HEK293 (cell line): Measurements from ENCODE around the gene B4GALT2.

Experiments used
- REPIN1 ChIP-seq: fragments of 450-650 bp; formaldehyde crosslinking; IDR thresholded peaks from 2 replicates; pipeline ENCODE4 v1.5.1; 2017; ENCODE audit warnings: missing biosample characterization, missing genetic modification characterization, low read depth
- SETDB1 ChIP-seq: IDR thresholded peaks from one replicate; pipeline ENCODE4 v1.6.1; 2017; ENCODE audit warnings: mild to moderate bottlenecking, low read length, moderate library complexity, mixed read lengths; ENCODE audit not compliant: insufficient read length
- ZBTB1 ChIP-seq: fragments of 450-650 bp; formaldehyde crosslinking; IDR thresholded peaks from 2 replicates; pipeline ENCODE4 v1.5.1; 2016; ENCODE audit warnings: missing biosample characterization, missing genetic modification characterization
- ZNF114 ChIP-seq: fragments of 450-650 bp; formaldehyde crosslinking; IDR thresholded peaks from 2 replicates; pipeline ENCODE4 v1.5.0; 2017; ENCODE audit warnings: missing biosample characterization, missing genetic modification characterization
- ZNF121 ChIP-seq: fragments of 450-650 bp; formaldehyde crosslinking; IDR thresholded peaks from 2 replicates; pipeline ENCODE4 v1.5.1; 2016; ENCODE audit warnings: missing biosample characterization, missing genetic modification characterization
- ZNF791 ChIP-seq: fragments of 450-650 bp; formaldehyde crosslinking; IDR thresholded peaks from 2 replicates; pipeline ENCODE4 v1.5.1; 2016; ENCODE audit warnings: missing biosample characterization, missing genetic modification characterization
- TF ChIP-seq, protein P1 (sequence below): fragments of 450-650 bp; formaldehyde crosslinking; IDR thresholded peaks from 2 replicates; pipeline ENCODE4 v1.5.1; 2016; ENCODE audit warnings: missing biosample characterization, missing genetic modification characterization, low read depth
- TF ChIP-seq, protein P2 (sequence below): fragments of 450-650 bp; formaldehyde crosslinking; IDR thresholded peaks from 2 replicates; pipeline ENCODE4 v1.5.1; 2016; ENCODE audit warnings: missing biosample characterization, missing genetic modification characterization
- TF ChIP-seq, protein P3 (sequence below): fragments of 450-650 bp; formaldehyde crosslinking; IDR thresholded peaks from 2 replicates; pipeline ENCODE4 v1.5.1; 2016; ENCODE audit warnings: missing biosample characterization, missing genetic modification characterization
- TF ChIP-seq, protein P4 (sequence below): fragments of 450-650 bp; formaldehyde crosslinking; IDR thresholded peaks from 2 replicates; pipeline ENCODE4 v1.5.1; 2017; ENCODE audit warnings: missing biosample characterization, missing genetic modification characterization
- TF ChIP-seq, protein P5 (sequence below): fragments of 450-650 bp; formaldehyde crosslinking; IDR thresholded peaks from 2 replicates; pipeline ENCODE4 v1.5.1; 2016; ENCODE audit warnings: missing biosample characterization, missing genetic modification characterization

DNA sequence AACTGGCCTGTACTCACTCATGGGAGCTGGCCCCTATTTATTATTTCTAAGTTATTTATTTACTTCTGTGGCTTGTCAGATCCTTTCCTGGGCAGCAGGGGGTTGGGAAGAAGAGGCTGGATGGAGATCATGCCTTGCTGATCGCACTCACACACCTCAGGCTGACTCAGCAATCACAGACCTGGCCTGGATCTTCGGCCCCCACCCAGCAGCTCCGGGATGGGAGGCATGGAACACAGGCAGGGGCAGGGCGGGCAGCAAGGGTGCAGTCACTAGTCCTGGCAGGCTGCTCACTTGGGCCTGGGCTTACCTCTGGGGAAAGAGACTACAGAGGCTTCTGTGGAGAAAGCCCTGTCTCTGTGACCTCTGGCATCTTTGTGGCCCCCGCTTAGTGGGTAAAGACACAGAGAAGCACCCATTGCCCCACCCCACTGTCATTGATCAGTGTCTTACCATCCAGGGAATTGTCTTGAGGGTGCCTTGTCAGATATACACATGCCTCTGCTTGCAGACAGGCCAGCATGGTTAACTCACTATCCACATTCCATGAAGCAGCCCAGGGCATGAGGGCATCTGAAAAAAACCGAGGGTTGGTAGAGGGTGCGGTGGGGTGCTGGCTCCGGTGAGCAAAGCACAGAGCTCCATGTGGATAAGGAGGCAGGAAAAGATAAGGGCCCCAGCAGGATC is 41.7 kb upstream of the B4GALT2 start:
- no peak for TF ChIP-seq ZNF114 (tag by site-specific recombination)
- TF ChIP-seq, protein P1, sequence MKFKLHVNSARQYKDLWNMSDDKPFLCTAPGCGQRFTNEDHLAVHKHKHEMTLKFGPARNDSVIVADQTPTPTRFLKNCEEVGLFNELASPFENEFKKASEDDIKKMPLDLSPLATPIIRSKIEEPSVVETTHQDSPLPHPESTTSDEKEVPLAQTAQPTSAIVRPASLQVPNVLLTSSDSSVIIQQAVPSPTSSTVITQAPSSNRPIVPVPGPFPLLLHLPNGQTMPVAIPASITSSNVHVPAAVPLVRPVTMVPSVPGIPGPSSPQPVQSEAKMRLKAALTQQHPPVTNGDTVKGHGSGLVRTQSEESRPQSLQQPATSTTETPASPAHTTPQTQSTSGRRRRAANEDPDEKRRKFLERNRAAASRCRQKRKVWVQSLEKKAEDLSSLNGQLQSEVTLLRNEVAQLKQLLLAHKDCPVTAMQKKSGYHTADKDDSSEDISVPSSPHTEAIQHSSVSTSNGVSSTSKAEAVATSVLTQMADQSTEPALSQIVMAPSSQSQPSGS (tag by site-specific recombination) = no peak
- TF ChIP-seq, protein P2, sequence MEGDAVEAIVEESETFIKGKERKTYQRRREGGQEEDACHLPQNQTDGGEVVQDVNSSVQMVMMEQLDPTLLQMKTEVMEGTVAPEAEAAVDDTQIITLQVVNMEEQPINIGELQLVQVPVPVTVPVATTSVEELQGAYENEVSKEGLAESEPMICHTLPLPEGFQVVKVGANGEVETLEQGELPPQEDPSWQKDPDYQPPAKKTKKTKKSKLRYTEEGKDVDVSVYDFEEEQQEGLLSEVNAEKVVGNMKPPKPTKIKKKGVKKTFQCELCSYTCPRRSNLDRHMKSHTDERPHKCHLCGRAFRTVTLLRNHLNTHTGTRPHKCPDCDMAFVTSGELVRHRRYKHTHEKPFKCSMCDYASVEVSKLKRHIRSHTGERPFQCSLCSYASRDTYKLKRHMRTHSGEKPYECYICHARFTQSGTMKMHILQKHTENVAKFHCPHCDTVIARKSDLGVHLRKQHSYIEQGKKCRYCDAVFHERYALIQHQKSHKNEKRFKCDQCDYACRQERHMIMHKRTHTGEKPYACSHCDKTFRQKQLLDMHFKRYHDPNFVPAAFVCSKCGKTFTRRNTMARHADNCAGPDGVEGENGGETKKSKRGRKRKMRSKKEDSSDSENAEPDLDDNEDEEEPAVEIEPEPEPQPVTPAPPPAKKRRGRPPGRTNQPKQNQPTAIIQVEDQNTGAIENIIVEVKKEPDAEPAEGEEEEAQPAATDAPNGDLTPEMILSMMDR (tag by site-specific recombination) = no peak
- TF ChIP-seq, protein P3, sequence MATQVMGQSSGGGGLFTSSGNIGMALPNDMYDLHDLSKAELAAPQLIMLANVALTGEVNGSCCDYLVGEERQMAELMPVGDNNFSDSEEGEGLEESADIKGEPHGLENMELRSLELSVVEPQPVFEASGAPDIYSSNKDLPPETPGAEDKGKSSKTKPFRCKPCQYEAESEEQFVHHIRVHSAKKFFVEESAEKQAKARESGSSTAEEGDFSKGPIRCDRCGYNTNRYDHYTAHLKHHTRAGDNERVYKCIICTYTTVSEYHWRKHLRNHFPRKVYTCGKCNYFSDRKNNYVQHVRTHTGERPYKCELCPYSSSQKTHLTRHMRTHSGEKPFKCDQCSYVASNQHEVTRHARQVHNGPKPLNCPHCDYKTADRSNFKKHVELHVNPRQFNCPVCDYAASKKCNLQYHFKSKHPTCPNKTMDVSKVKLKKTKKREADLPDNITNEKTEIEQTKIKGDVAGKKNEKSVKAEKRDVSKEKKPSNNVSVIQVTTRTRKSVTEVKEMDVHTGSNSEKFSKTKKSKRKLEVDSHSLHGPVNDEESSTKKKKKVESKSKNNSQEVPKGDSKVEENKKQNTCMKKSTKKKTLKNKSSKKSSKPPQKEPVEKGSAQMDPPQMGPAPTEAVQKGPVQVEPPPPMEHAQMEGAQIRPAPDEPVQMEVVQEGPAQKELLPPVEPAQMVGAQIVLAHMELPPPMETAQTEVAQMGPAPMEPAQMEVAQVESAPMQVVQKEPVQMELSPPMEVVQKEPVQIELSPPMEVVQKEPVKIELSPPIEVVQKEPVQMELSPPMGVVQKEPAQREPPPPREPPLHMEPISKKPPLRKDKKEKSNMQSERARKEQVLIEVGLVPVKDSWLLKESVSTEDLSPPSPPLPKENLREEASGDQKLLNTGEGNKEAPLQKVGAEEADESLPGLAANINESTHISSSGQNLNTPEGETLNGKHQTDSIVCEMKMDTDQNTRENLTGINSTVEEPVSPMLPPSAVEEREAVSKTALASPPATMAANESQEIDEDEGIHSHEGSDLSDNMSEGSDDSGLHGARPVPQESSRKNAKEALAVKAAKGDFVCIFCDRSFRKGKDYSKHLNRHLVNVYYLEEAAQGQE = no peak
- no peak for TF ChIP-seq REPIN1 (tag by site-specific recombination)
- TF ChIP-seq, protein P4, sequence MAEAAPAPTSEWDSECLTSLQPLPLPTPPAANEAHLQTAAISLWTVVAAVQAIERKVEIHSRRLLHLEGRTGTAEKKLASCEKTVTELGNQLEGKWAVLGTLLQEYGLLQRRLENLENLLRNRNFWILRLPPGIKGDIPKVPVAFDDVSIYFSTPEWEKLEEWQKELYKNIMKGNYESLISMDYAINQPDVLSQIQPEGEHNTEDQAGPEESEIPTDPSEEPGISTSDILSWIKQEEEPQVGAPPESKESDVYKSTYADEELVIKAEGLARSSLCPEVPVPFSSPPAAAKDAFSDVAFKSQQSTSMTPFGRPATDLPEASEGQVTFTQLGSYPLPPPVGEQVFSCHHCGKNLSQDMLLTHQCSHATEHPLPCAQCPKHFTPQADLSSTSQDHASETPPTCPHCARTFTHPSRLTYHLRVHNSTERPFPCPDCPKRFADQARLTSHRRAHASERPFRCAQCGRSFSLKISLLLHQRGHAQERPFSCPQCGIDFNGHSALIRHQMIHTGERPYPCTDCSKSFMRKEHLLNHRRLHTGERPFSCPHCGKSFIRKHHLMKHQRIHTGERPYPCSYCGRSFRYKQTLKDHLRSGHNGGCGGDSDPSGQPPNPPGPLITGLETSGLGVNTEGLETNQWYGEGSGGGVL = no peak
- TF ChIP-seq, protein P5, sequence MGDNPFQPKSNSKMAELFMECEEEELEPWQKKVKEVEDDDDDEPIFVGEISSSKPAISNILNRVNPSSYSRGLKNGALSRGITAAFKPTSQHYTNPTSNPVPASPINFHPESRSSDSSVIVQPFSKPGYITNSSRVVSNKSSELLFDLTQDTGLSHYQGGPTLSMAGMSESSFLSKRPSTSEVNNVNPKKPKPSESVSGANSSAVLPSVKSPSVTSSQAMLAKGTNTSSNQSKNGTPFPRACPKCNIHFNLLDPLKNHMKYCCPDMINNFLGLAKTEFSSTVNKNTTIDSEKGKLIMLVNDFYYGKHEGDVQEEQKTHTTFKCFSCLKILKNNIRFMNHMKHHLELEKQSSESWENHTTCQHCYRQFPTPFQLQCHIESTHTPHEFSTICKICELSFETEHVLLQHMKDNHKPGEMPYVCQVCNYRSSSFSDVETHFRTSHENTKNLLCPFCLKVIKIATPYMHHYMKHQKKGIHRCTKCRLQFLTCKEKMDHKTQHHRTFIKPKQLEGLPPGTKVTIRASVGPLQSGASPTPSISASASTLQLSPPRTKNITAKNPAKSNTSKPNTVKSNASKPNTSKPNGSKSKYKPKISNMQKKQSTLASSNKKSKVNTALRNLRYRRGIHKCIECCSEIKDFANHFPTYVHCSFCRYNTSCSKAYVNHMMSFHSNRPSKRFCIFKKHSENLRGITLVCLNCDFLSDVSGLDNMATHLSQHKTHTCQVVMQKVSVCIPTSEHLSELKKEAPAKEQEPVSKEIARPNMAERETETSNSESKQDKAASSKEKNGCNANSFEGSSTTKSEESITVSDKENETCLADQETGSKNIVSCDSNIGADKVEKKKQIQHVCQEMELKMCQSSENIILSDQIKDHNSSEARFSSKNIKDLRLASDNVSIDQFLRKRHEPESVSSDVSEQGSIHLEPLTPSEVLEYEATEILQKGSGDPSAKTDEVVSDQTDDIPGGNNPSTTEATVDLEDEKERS = no peak
- TF ChIP-seq ZBTB1 = no peak
- no peak for TF ChIP-seq ZNF121
- TF ChIP-seq SETDB1 = no peak
- no peak for TF ChIP-seq ZNF791 (tag by site-specific recombination)
